ENCODE measurements around the gene IER3. TPM values are rescaled to one million over a fixed set of nuclear protein-coding genes. Genes with fewer than 3 reads are reported as not detected.

Gene IER3
- total and polyA plus RNA-seq, 9 of the 15 experiments (the other 6 are each of a cell fraction or from before 2014, with no cell fraction given) = 1.5 to 30.0 (median 11.5) TPM

DNA sequence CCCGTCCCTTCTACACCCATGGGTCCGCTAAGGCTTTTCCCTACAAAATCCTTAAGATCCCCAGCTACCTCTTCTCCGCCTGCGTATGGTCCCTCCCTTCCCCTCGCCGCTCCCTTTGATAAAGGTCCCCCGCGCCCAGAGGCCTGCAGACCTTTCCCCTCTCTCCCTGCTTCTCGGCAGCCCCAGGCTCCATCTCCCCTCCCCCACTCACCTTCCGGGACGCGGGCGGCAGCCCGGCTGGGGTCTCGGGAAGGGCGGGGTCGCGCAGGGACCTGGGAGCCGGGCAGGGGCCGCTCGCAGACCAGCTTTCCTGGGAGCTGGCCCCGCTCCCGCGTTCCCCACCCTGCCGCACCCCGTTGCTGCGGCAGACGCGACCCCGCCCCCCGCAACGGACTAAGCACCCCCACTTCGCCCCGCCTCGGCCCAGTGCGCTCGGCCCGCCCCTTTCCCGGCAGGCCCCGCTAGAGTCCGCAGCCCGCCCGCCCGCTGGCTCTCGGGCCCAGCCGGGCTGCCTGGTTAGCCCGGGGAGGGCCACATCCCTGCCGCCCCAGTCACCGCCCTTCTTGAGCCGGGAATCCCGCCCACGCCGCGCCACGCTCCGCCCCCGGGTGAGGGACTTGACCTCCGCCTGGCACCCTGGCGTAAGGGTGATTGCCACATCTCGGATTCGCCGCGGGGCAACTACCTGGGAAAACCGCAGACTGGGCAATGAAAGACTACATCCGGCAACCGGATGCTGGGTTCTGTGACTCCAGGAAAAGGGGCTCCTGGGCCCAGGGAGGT, 1.8 kb downstream of the IER3 start, which contains the start of gene FLOT1 (continued):
- peak; percentile 60 for TF ChIP-seq AFF4 (CRISPR knock-in tag; IDR thresholded peaks at IDR 0.05)
- 0 out of 2 replicates have a peak, but pooled peaks have one; percentile 14 for TF ChIP-seq CREB3 (tag; conservative IDR thresholded peaks at IDR 0.05; ENCODE audit: low read depth)
- TF ChIP-seq SMC3 (conservative IDR thresholded peaks at IDR 0.05; ENCODE audit: insufficient read depth, low read depth, low read length) = 0 out of 2 replicates have a peak, but pooled peaks have one; percentile 3
- TF ChIP-seq CTBP1 (IDR thresholded peaks at IDR 0.05; ENCODE audit: borderline replicate concordance) = peak; percentile 87
- TF ChIP-seq, protein P1, sequence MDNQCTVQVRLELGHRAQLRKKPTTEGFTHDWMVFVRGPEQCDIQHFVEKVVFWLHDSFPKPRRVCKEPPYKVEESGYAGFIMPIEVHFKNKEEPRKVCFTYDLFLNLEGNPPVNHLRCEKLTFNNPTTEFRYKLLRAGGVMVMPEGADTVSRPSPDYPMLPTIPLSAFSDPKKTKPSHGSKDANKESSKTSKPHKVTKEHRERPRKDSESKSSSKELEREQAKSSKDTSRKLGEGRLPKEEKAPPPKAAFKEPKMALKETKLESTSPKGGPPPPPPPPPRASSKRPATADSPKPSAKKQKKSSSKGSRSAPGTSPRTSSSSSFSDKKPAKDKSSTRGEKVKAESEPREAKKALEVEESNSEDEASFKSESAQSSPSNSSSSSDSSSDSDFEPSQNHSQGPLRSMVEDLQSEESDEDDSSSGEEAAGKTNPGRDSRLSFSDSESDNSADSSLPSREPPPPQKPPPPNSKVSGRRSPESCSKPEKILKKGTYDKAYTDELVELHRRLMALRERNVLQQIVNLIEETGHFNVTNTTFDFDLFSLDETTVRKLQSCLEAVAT (IDR thresholded peaks at IDR 0.05) = peak; percentile 62 to 68; a peak in 3 of 4 replicates
- TF ChIP-seq, protein P2, sequence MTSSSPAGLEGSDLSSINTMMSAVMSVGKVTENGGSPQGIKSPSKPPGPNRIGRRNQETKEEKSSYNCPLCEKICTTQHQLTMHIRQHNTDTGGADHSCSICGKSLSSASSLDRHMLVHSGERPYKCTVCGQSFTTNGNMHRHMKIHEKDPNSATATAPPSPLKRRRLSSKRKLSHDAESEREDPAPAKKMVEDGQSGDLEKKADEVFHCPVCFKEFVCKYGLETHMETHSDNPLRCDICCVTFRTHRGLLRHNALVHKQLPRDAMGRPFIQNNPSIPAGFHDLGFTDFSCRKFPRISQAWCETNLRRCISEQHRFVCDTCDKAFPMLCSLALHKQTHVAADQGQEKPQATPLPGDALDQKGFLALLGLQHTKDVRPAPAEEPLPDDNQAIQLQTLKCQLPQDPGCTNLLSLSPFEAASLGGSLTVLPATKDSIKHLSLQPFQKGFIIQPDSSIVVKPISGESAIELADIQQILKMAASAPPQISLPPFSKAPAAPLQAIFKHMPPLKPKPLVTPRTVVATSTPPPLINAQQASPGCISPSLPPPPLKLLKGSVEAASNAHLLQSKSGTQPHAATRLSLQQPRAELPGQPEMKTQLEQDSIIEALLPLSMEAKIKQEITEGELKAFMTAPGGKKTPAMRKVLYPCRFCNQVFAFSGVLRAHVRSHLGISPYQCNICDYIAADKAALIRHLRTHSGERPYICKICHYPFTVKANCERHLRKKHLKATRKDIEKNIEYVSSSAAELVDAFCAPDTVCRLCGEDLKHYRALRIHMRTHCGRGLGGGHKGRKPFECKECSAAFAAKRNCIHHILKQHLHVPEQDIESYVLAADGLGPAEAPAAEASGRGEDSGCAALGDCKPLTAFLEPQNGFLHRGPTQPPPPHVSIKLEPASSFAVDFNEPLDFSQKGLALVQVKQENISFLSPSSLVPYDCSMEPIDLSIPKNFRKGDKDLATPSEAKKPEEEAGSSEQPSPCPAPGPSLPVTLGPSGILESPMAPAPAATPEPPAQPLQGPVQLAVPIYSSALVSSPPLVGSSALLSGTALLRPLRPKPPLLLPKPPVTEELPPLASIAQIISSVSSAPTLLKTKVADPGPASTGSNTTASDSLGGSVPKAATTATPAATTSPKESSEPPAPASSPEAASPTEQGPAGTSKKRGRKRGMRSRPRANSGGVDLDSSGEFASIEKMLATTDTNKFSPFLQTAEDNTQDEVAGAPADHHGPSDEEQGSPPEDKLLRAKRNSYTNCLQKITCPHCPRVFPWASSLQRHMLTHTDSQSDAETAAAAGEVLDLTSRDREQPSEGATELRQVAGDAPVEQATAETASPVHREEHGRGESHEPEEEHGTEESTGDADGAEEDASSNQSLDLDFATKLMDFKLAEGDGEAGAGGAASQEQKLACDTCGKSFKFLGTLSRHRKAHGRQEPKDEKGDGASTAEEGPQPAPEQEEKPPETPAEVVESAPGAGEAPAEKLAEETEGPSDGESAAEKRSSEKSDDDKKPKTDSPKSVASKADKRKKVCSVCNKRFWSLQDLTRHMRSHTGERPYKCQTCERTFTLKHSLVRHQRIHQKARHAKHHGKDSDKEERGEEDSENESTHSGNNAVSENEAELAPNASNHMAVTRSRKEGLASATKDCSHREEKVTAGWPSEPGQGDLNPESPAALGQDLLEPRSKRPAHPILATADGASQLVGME (CRISPR knock-in tag; IDR thresholded peaks at IDR 0.05) = peak; percentile 80
- peak; percentile 1 for TF ChIP-seq TAF9B (IDR thresholded peaks at IDR 0.05; ENCODE audit: partially characterized antibody)
- no peak for TF ChIP-seq ZNF23 (CRISPR knock-in tag; IDR thresholded peaks at IDR 0.05)
- TF ChIP-seq, protein P3, sequence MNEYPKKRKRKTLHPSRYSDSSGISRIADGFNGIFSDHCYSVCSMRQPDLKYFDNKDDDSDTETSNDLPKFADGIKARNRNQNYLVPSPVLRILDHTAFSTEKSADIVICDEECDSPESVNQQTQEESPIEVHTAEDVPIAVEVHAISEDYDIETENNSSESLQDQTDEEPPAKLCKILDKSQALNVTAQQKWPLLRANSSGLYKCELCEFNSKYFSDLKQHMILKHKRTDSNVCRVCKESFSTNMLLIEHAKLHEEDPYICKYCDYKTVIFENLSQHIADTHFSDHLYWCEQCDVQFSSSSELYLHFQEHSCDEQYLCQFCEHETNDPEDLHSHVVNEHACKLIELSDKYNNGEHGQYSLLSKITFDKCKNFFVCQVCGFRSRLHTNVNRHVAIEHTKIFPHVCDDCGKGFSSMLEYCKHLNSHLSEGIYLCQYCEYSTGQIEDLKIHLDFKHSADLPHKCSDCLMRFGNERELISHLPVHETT (CRISPR knock-in tag; conservative IDR thresholded peaks at IDR 0.05 in 1 of 2, IDR thresholded peaks at IDR 0.05 in 1 of 2) = peak in 1 of 2 experiments; percentile 4; a peak in 1 of 4 replicates
- TF ChIP-seq SMAD3 (CRISPR knock-in tag; conservative IDR thresholded peaks at IDR 0.05) = no peak; the same call in 1 of the 2 replicates
